ENCODE results near the gene MRM3. TPM values are rescaled to one million over a fixed set of nuclear protein-coding genes. Genes with fewer than 3 reads are reported as not detected.

MRM3 gene
- total and polyA plus RNA-seq, 12 donors: 11.6 to 23.7 (median 20.4) TPM

DNA sequence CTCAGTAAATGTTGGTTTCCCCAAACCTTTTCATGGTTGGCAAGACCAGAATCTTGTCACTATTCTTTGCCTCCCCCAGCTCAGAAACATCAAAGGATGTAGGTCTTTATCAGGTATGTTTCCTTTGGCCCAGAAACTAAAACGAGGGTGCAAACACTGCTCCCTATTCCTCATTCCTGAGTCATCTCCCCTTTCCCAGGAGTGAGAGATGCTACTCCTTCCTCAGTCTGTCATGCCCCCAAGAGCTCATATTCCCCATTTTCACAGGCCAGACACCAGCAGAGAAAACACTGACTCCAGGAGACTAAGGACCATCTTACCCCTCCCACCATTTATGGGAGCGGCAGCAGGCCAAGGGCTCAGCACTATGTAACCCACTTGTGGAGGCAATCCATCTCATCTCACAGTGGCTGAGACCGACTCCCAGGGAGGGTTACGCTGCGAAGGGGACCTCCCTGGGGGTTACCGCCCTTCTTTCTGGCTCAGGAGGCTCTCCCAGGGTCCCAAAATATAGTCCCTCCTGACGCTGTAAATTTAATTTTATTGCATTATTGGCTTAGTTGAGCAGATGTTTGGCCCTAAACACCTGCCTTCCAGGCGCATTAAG, 31.6 kb upstream of the MRM3 start:
- ATAC-seq (no peak), DNase-seq (no peak)
- H3K36me3 ChIP-seq: peaks cover under 1 to 29% (median 21%) of the 10 kb centered on the region in 9 donors
- no peaks in the 10 kb centered on the region for H3K9me3 ChIP-seq
- 84 to 89% methylated on average over 8 of the region's 8 CpGs for WGBS, 2 donors
- no peaks in the 10 kb centered on the region for H3K27me3 ChIP-seq
- H3K4me3 ChIP-seq: peak overlapping the region in 7 of 10 donors; percentile 73 to 98 (median 88)
- TF ChIP-seq, protein P1, sequence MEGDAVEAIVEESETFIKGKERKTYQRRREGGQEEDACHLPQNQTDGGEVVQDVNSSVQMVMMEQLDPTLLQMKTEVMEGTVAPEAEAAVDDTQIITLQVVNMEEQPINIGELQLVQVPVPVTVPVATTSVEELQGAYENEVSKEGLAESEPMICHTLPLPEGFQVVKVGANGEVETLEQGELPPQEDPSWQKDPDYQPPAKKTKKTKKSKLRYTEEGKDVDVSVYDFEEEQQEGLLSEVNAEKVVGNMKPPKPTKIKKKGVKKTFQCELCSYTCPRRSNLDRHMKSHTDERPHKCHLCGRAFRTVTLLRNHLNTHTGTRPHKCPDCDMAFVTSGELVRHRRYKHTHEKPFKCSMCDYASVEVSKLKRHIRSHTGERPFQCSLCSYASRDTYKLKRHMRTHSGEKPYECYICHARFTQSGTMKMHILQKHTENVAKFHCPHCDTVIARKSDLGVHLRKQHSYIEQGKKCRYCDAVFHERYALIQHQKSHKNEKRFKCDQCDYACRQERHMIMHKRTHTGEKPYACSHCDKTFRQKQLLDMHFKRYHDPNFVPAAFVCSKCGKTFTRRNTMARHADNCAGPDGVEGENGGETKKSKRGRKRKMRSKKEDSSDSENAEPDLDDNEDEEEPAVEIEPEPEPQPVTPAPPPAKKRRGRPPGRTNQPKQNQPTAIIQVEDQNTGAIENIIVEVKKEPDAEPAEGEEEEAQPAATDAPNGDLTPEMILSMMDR (IDR thresholded peaks at IDR 0.05): no peak
- intact Hi-C loops (cut with DNase I): no loop called here
- peaks cover 3 to 28% (median 21%) of the 10 kb centered on the region in 9 donors for H3K4me1 ChIP-seq
- no peak overlapping the region for H3K27ac ChIP-seq

DNA sequence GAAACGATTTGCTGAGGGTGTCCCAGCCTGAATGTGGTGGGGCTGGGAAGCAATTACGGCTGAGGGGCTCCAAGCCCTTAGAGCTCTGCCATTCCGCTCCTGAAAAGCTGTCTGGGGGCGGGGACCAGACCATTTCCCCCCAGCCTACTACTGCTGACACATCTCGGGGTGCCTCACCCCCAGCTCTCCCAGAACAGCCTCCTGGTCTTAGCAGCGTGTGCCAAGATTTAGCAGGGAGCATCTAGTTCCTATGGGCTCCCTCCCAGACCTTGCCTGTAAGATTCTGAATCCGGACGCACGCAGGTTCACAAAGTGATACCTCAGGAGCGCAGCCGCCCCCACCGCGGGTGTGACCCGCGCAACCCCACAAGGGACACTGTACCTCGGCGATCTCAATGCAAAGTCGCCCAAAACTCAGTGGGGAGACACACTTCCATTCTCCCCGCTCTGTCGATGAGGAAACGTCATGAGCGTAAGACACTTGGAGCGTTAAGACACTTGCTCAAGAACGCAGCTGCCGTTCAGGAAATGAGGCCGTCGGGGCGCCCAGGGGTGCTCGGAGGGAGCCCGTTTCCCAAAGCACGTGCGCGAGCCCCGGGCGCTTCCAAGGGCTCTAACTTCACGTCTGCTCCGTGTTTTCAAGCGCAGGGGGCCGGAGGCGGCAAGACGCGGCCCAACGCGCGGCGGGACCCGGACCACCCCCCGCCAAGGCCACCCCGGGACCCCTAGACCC, 30.7 kb upstream of the MRM3 start:
- ATAC-seq (peak in 7 of 8 donors; percentile 2 to 30 (median 17)), DNase-seq (peak in 1 of 2 donors; percentile 17)
- H3K9me3 ChIP-seq: no peaks in the 10 kb centered on the region
- intact Hi-C loops (cut with DNase I): loop anchor here in 1 of 10 donors (2.0 kb wide), 1 partner anchor 37 kb away; the partner anchor contains the start of gene VPS53
- H3K27ac ChIP-seq: peak overlapping the region in 9 of 10 donors; percentile 77 to 89 (median 85)
- TF ChIP-seq, protein P1 (IDR thresholded peaks at IDR 0.05): no peak
- no peaks in the 10 kb centered on the region for H3K27me3 ChIP-seq
- peaks cover 0 to 23% (median 15%) of the 10 kb centered on the region in 9 donors for H3K36me3 ChIP-seq
- H3K4me3 ChIP-seq: peak overlapping the region; percentile 71 to 98 (median 82)
- 2 to 3% methylated on average over 49 of the region's 49 CpGs for WGBS, 2 donors
- peaks cover 3 to 34% (median 22%) of the 10 kb centered on the region in 9 donors for H3K4me1 ChIP-seq

DNA sequence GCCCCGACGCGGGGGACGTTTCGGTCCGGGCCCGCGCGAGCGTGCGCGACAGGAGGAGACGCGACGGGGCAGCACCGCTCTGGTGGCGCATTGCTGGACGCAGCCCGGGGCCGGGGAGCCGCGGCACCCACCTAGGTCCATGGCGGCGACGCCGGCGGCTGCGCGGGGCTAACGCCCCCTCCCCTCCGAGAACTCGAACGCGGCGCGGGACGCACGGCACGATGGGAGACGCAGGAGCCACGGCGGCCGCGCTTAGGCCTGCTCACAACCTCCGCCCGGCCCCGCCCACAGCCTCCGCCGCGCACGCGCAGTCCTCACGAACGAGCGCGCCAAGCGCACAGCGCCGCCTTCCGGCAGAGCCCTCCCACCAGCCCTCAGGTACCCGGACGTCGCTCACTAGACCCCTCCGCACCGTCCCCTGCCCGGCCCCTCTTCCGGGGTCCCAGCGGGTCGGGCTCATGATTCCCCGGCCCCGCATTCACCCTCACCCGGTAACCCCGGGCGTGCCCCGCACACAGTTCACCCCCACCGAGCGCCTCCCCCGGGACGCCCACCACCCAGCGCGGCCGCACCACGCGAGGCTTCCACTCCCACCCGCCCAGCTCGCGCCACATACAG, 30.0 kb upstream of the MRM3 start, which contains the start of gene GEMIN4:
Gene GEMIN4 (minus strand): TSS at position 263 of the 618 bp plus-strand sequence. CDS start 122 bp downstream, at position 141.
- peaks cover 0 to 23% (median 10%) of the 10 kb centered on the region in 9 donors for H3K36me3 ChIP-seq
- peak within 1 kb of the TSS; percentile 13 to 89 (median 84) for H3K27ac ChIP-seq
- WGBS, 2 donors: 0 to 1% methylated on average over 67 to 87 of the region's 87 CpGs
- peaks cover 3 to 39% (median 22%) of the 10 kb centered on the region in 9 donors for H3K4me1 ChIP-seq
- peak within 1 kb of the TSS; percentile 71 to 98 (median 82) for H3K4me3 ChIP-seq
- no peaks in the 10 kb centered on the region for H3K27me3 ChIP-seq
- no peaks in the 10 kb centered on the region for H3K9me3 ChIP-seq
- TF ChIP-seq, protein P1 (IDR thresholded peaks at IDR 0.05): peak in 8 of 9 donors; percentile 91 to 99 (median 97)
- DNase-seq (peak; percentile 91 to 96), ATAC-seq (peak; percentile 91 to 96 (median 93))
- intact Hi-C loops (cut with DNase I): loop anchor here in 1 of 10 donors (2.0 kb wide), 1 partner anchor 37 kb away; the partner anchor contains the start of gene VPS53

Data from heart right ventricle (tissue), 16 donors.